Spleen (tissue), 11 donors: ENCODE measurements around the gene PGM5. TPM values are rescaled to one million over a fixed set of nuclear protein-coding genes. Genes with fewer than 3 reads are reported as not detected.

Experiments used
- DNase-seq: peaks from one replicate; pipeline ENCODE4 v3.0.0-alpha.2; 2020
- H3K27ac ChIP-seq, 8 donors: fragments of 200-600 bp; sonication (generic) in 7 of 8; 1 replicate in 4 of 8; 2 replicates in 4 of 8; pipeline versions ENCODE4 v1.5.0 to v1.8.0; 2016 to 2021; ENCODE audit warnings: inconsistent platforms in 4 of 8, mild to moderate bottlenecking in 4 of 8, moderate library complexity in 1 of 8
- H3K27me3 ChIP-seq, 7 donors: fragments of 200-600 bp; sonication (generic) in 6 of 7; replicated peaks in 1 of 7; 1 replicate in 4 of 7; 2 replicates in 3 of 7; pipeline versions ENCODE4 v1.5.0 to v1.8.0; 2016 to 2021; ENCODE audit warnings: inconsistent platforms in 3 of 7, mild to moderate bottlenecking in 1 of 7
- H3K36me3 ChIP-seq, 6 donors: fragments of 200-600 bp; sonication (generic) in 5 of 6; 1 replicate in 4 of 6; 2 replicates in 2 of 6; pipeline versions ENCODE4 v1.5.0 to v1.8.0; 2016 to 2021; ENCODE audit warnings: inconsistent platforms in 2 of 6
- H3K4me1 ChIP-seq, 6 donors: fragments of 200-600 bp; sonication (generic) in 5 of 6; 1 replicate in 3 of 6; 2 replicates in 3 of 6; pipeline versions ENCODE4 v1.5.0 to v1.8.0; 2016 to 2021; ENCODE audit warnings: inconsistent platforms in 3 of 6
- H3K4me3 ChIP-seq, 8 donors: fragments of 200-600 bp; sonication (generic) in 7 of 8; 1 replicate in 4 of 8; 2 replicates in 4 of 8; pipeline versions ENCODE4 v1.5.0 to v1.8.0; 2016 to 2021; ENCODE audit warnings: inconsistent platforms in 4 of 8, mild to moderate bottlenecking in 4 of 8, moderate library complexity in 2 of 8
- H3K9me3 ChIP-seq, 8 donors: fragments of 200-600 bp; sonication (generic) in 7 of 8; 1 replicate in 4 of 8; 2 replicates in 4 of 8; pipeline versions ENCODE4 v1.5.0 to v1.8.0; 2016 to 2021; ENCODE audit warnings: inconsistent platforms in 4 of 8
- CTCF ChIP-seq, 11 experiments: fragments of 200-600 bp in 7 of 11; fragments of 450-650 bp in 4 of 11; sonication (generic) in 4 of 11; IDR thresholded peaks in 8 of 11; conservative IDR thresholded peaks in 3 of 11; 1 replicate in 7 of 11; 2 replicates in 4 of 11; pipeline versions ENCODE4 v1.4.0 to v1.8.0; 2016 to 2021; ENCODE audit warnings: antibody characterized with exemption in 11 of 11, inconsistent platforms in 4 of 11, mild to moderate bottlenecking in 1 of 11
- POLR2A ChIP-seq, 3 donors: fragments of 450-650 bp; IDR thresholded peaks; one replicate each; pipeline ENCODE4 v1.5.1; 2017; ENCODE audit warnings: antibody characterized with exemption in 3 of 3, mild to moderate bottlenecking in 1 of 3
- POLR2AphosphoS5 ChIP-seq, 3 donors: sonication (generic); formaldehyde crosslinking; IDR thresholded peaks; one replicate each; pipeline ENCODE4 v1.5.1; 2017; ENCODE audit warnings: antibody characterized with exemption in 3 of 3
- WGBS, 5 donors: extraction: QIAGEN DNeasy Blood & Tissue Kit in 3 of 5; methylation state at CpG; one replicate each; pipeline versions ENCODE4 v1.1.5 to v1.1.7; 2013 to 2018; 5-methylcytosine and 5-hydroxymethylcytosine counted together
- intact Hi-C: fragments of 100-400 bp; cut with DNase I; formaldehyde crosslinking; loops from one replicate; pipeline ENCODE4 v1.15.0; 2023; ENCODE audit warnings: low total_unique reads
- polyA plus RNA-seq, 3 donors: library from polyadenylated mRNA; stranded (reverse); fragments of 200-250 nt; gene quantifications; one replicate each; pipeline ENCODE4 v1.2.1, GENCODE V29; 2013
- total RNA-seq, 7 donors: library from RNA; depleted of rRNA in 3 of 7; stranded (reverse); fragments of >200 nt in 3 of 7; fragmentation: NEBNext Ultra II Directional in 4 of 7; extraction: Animal tissue kit (Norgen Biotek cat#: 25700) in 4 of 7; gene quantifications; one replicate each; pipeline versions ENCODE4 v1.1.0 to v1.2.1, GENCODE V29; 2016 to 2021
- donor health status: healthy with polysubstance abuse.
- donor health status: DM: no; HTN: no; CAD: no; lungs with moderate emphysema.
- donor health status: DM: no; HTN: no; CAD: no.
- donor health status: Bipolar disorder and iron deficiency.
- donor health status: healthy.
- donor health status: DM: no; HTN: no; CAD: no.
- donor health status: DM: yes; HTN: yes; CAD: no.

The PGM5 gene
- total and polyA plus RNA-seq, 10 donors, result 3.2 to 26.1 (median 14.4) TPM

GRCh38 chr9:68418259-68418845 lies 61.9 kb downstream of the PGM5 start:
- Histone ChIP-seq H3K27ac (no peak overlapping the region), H3K9me3 (peaks cover 0 to 7% (median 0%) of the 10 kb centered on the region in 8 donors), H3K27me3 (no peaks in the 10 kb centered on the region), H3K4me3 (no peak overlapping the region), H3K36me3 (no peaks in the 10 kb centered on the region), H3K4me1 (no peaks in the 10 kb centered on the region)
- DNase-seq, result no peak
- WGBS, 5 donors, result 84 to 91% (median 89%) methylated on average over 11 of the region's 11 CpGs
- intact Hi-C loops, result no loop called here
- TF ChIP-seq POLR2A (IDR thresholded peaks at IDR 0.05) (no peak), CTCF (IDR thresholded peaks at IDR 0.05 in 8 of 11, conservative IDR thresholded peaks at IDR 0.05 in 3 of 11) (no peak), POLR2AphosphoS5 (IDR thresholded peaks at IDR 0.05) (no peak)

DNA sequence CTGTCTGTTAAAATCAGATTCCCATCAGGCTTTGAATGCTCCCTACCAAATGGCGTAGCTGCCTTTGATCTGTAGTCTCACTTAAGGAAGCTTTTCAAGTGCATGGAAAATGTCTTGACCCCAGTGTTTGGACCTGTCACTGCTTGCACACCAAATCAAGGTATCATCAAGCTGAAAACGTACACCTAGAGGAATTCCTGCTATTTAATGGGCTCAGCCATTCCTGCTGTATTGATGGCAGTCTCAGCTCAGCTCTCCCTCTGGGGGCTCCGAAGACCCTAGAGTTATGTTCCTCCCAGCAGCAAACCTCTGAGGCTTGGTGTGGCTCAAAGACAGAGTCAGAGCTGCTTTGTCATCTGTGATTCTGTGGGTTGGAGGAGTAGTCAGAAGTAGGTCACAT lies 63.5 kb downstream of the PGM5 start:
- Histone ChIP-seq H3K4me1 (no peaks in the 10 kb centered on the region), H3K27ac (no peak overlapping the region), H3K9me3 (peaks cover 0 to 7% (median 0%) of the 10 kb centered on the region in 8 donors), H3K27me3 (no peaks in the 10 kb centered on the region), H3K36me3 (no peaks in the 10 kb centered on the region), H3K4me3 (no peak overlapping the region)
- no peak for TF ChIP-seq POLR2AphosphoS5 (IDR thresholded peaks at IDR 0.05)
- no peak for TF ChIP-seq CTCF (IDR thresholded peaks at IDR 0.05 in 8 of 11, conservative IDR thresholded peaks at IDR 0.05 in 3 of 11)
- no peak for TF ChIP-seq POLR2A (IDR thresholded peaks at IDR 0.05)
- no peak for DNase-seq
- 81 to 91% (median 86%) methylated on average over 3 of the region's 3 CpGs for WGBS, 5 donors
- intact Hi-C loops, result no loop called here

DNA sequence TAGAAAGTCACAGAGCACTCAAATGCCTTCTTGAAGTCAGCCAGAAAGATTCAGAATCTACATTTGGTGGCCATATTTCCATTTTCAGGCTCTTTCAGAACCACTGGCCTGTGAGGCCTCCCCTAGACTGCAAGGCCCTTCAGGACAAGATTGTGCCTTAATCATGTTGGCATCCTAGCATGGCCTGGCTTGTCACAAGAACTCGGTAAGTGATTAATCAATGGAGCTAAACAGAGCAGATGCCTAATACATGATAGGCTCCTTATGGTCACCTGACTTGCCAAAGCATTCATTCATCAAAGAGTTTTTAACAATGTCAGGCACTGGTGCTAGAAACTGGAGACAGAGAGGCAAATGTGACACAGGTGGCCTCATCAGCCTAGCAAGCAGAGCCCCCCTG lies 70.3 kb downstream of the PGM5 start:
- Histone ChIP-seq H3K4me1 (no peaks in the 10 kb centered on the region), H3K36me3 (no peaks in the 10 kb centered on the region), H3K9me3 (peaks cover 0 to 7% (median 0%) of the 10 kb centered on the region in 8 donors), H3K27me3 (no peaks in the 10 kb centered on the region), H3K27ac (no peak overlapping the region), H3K4me3 (no peak overlapping the region)
- intact Hi-C loops, result no loop called here
- DNase-seq, result no peak
- TF ChIP-seq POLR2AphosphoS5 (IDR thresholded peaks at IDR 0.05) (no peak), CTCF (IDR thresholded peaks at IDR 0.05 in 8 of 11, conservative IDR thresholded peaks at IDR 0.05 in 3 of 11) (no peak), POLR2A (IDR thresholded peaks at IDR 0.05) (no peak)
- 75 to 90% (median 89%) methylated on average over 1 of the region's 1 CpG for WGBS, 5 donors

DNA sequence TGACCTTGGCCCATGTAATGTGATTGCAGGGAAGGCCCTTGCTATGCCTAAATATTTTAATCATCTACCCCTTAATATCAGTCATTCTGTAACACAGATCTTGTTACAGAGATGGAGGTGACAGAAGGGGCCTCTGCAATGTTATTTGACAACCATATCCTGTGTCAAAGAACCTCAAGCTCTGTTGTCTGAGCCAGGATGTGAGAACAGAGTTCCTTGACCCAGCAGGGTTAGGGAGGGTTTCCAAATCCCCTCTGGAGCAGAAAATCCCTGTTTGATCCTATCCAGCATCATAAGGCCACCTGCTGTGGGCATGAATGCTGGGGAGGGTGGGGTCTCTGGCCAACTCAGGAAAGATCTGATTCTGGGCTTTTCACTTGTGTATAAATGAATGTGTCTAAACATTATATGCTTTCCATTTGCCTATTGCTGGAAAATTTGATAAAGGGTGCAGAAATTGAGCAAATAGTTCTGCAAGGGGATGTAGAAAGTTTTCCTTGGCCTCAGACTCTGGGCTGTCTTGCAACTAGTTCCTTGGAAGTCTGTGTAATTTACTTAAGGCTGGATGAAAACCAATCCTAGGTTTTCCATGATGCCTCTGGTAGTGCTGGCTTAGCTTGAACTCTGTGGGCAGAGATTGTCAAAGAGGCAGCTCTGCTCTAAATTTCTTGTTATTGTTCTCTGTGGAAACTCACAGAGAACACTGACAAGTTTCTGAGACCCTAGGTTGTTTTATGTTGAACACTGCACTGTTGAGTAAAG lies 71.0 kb downstream of the PGM5 start:
- H3K36me3 ChIP-seq, result no peaks in the 10 kb centered on the region
- H3K4me3 ChIP-seq, result no peak overlapping the region
- DNase-seq, result no peak
- no peaks in the 10 kb centered on the region for H3K27me3 ChIP-seq
- TF ChIP-seq CTCF (IDR thresholded peaks at IDR 0.05 in 8 of 11, conservative IDR thresholded peaks at IDR 0.05 in 3 of 11) (no peak), POLR2A (IDR thresholded peaks at IDR 0.05) (no peak), POLR2AphosphoS5 (IDR thresholded peaks at IDR 0.05) (no peak)
- no peak overlapping the region for H3K27ac ChIP-seq
- H3K4me1 ChIP-seq, result no peaks in the 10 kb centered on the region
- peaks cover 0 to 7% (median 0%) of the 10 kb centered on the region in 8 donors for H3K9me3 ChIP-seq
- intact Hi-C loops, result no loop called here
